ENCODE data around the gene DPP3. TPM values are rescaled to one million over a fixed set of nuclear protein-coding genes. Genes with fewer than 3 reads are reported as not detected.

DPP3 gene
- total RNA-seq, 1 donor from 2014 or later, result 102 TPM

DNA sequence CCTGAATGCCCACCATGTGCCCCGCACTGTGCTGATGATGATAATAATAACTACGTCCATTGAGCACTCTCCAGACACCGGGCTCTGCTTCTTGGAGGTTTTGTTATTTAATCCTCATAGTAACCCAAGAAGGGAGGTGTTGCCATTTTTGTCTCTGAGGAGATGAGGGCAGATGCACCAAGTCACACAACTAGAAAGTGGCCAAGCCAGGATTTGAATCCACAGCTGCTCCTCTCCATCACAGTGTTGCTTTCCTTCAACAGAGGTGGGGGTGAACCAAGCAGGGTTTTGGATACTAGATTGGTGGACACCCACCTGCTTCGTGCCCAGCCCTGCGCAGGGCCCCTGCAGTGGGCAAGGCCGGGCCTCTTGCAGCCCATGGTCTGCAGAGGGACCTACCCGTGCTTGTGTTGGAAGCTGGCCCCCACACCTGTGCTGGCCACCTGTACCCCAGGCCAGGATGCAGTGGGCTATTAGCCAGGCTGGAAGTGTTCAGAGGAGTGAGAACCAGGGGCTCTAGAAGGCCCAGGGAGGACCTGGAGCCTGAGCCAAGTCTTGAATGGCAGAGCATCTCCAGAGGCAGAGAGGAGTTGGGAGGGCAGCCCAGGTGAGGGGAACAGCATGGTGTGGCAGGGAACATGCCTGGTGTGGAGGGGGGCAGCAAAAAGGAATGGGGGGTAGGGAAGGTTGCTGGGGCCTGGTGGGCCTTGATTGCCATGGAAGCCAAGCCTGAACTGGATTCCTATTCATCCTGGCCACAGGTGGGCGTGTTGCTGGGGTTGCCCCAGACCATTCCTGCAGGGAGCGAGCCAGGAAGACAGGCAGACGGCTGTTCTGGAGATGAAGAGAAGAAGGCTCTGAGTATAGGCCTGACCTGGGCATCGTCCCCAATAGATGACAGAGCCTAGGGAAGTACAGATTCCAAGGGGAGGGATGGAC, 2.7 kb upstream of the DPP3 start:
- H3K4me3 Mint-ChIP-seq, result peak overlapping the region; percentile 68
- no peaks in the 10 kb centered on the region for H3K9me3 Mint-ChIP-seq

DNA sequence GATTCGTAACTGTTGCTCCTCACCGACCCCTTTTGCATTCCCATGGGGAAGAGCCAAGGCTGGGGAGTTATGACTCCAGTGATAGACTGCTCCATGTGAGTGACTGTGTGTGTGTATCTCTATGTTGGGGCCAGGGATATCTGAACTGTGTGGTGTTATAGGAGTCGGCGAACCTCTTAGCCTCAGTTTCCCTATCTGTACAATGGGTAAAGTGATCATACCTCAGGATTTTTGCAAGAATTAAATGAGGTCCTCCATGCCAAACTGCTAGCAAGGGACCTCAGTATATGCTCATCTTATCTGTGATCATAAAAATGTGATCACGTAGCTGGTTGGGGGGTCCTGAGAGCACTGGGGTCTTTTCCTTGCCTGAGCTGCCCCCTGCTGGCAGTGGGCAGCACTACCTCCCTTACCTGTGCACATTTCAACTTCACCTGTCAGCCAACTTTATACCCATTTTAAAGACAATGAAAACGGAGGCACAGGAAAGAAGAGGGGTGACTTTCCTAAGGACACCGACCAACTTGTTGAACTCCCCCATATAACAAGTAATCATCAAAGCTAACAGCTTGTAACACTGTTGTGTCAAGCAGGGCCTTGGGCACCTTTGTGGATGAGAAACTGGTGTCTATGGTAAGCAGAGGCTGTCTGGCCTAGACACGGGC, 1.4 kb upstream of the DPP3 start:
- DNase-seq (ENCODE audit: low spot score), result no peak
- H3K4me1 Mint-ChIP-seq (ENCODE audit: low read depth), result peaks cover 39% of the 10 kb centered on the region
- peak overlapping the region; percentile 89 for H3K4me3 Mint-ChIP-seq
- H3K36me3 Mint-ChIP-seq (ENCODE audit: low read depth), result peaks cover 4% of the 10 kb centered on the region
- H3K27me3 Mint-ChIP-seq (ENCODE audit: insufficient read depth), result no peaks in the 10 kb centered on the region
- peak overlapping the region; percentile 72 for H3K27ac Mint-ChIP-seq
- H3K9me3 Mint-ChIP-seq, result no peaks in the 10 kb centered on the region
- intact Hi-C loops (cut with micrococcal nuclease), result no loop called here

More for the DNA sequence above, 2.7 kb upstream of the DPP3 start:
- Mint-ChIP-seq H3K36me3 (ENCODE audit: low read depth) (peaks cover 4% of the 10 kb centered on the region), H3K4me1 (ENCODE audit: low read depth) (peaks cover 37% of the 10 kb centered on the region), H3K27me3 (ENCODE audit: insufficient read depth) (no peaks in the 10 kb centered on the region), H3K27ac (no peak overlapping the region)
- DNase-seq (ENCODE audit: low spot score), result no peak
- intact Hi-C loops (cut with micrococcal nuclease), result no loop called here

DNA sequence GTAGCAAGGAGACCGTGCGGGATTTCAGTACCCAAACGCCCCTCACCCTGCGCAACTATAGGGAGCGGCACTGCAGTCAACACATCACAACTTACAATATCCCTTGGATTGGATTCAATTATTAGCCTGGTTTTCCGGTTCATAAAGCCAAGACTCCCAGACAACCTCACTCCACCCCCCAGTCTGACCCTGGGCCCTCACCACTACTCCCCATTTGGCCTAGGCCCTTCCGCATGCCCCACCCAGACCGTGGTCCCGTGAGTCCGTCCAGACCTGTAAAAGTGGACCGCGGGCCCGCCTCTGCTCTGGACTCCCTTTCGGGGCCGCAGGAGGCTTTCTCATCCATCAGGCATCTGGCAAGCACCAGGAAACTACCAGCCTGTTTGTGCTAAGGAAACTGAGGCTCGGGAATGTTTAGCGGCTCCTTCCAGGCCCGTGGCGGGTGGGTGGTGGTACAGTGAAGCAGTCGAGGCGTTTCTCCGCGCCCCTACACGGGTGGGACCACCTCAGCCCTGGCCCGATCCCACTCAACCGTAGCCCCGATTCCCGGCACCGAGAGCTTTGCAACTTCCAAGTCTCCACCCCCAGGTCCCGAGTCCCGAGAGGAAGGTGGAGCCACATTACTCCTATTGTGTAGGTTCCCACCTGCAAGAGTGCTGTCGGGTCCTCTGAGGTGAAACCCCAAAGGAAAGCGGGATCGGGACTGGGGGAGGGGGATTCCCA, 679 bp upstream of the DPP3 start:
- peak overlapping the region; percentile 72 for H3K27ac Mint-ChIP-seq
- H3K36me3 Mint-ChIP-seq (ENCODE audit: low read depth), result peaks cover 4% of the 10 kb centered on the region
- H3K4me1 Mint-ChIP-seq (ENCODE audit: low read depth), result peaks cover 40% of the 10 kb centered on the region
- intact Hi-C loops (cut with micrococcal nuclease), result loop anchor here (1.0 to 2.0 kb wide), 8 partner anchors 13 to 479 kb away; partner anchors contain the start of genes ACTN3, BBS1, PC and PELI3
- no peaks in the 10 kb centered on the region for H3K9me3 Mint-ChIP-seq
- no peak for DNase-seq (ENCODE audit: low spot score)
- no peaks in the 10 kb centered on the region for H3K27me3 Mint-ChIP-seq (ENCODE audit: insufficient read depth)
- peak overlapping the region; percentile 89 for H3K4me3 Mint-ChIP-seq

DNA sequence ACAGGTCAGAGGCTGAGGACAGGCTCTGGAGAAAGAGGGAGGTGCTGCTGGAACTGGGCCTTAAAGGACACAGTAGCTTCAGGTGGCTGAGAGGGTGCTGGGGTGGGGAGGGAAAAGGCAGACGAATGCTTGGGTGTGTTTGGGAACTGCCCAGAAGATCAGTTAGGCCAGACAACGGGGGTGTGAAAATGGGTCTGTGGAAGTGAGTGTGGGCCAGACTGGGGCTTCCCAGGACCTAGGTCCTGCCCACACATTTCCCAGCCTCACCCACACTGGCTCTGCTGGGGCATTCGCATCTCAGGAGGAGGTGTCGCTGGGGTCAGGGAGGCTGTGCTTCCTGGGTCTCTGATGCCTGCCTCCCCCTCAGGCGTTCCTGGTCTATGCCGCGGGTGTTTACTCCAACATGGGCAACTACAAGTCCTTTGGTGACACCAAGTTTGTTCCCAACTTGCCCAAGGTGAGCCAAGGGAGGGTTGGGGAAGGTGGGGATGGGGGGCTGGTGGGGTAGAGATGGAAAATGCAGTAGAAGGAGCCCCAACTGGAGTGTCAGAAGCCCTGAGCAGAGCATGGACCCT, 4.7 kb downstream of the DPP3 start:
- peaks cover 14% of the 10 kb centered on the region for H3K36me3 Mint-ChIP-seq (ENCODE audit: low read depth)
- no peaks in the 10 kb centered on the region for H3K27me3 Mint-ChIP-seq (ENCODE audit: insufficient read depth)
- H3K4me1 Mint-ChIP-seq (ENCODE audit: low read depth), result peaks cover 18% of the 10 kb centered on the region
- intact Hi-C loops (cut with micrococcal nuclease), result no loop called here
- no peaks in the 10 kb centered on the region for H3K9me3 Mint-ChIP-seq
- H3K4me3 Mint-ChIP-seq, result no peak overlapping the region
- no peak overlapping the region for H3K27ac Mint-ChIP-seq
- no peak for DNase-seq (ENCODE audit: low spot score)

DNA sequence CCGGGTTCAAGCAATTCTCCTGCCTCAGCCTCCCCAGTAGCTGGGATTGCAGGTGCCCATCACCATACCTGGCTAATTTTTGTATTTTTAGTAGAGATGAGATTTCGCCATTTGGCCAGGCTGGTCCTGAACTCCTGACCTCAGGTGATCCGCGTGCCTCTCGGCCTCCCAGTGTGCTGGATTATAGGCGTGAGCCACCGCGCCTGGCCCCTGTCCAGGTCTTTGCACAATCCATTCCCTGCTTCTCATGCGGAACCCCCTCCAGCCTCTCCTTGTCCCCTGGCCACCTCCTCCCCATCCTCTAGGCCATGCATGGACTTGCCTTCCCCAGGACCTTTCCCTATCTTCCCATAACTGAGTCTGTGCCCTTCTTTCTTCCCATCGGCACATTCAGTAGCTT, 8.7 kb downstream of the DPP3 start:
- Mint-ChIP-seq H3K36me3 (ENCODE audit: low read depth) (peaks cover 19% of the 10 kb centered on the region), H3K4me3 (no peak overlapping the region), H3K9me3 (no peaks in the 10 kb centered on the region), H3K4me1 (ENCODE audit: low read depth) (peaks cover 5% of the 10 kb centered on the region), H3K27me3 (ENCODE audit: insufficient read depth) (no peaks in the 10 kb centered on the region), H3K27ac (no peak overlapping the region)
- no peak for DNase-seq (ENCODE audit: low spot score)
- intact Hi-C loops (cut with micrococcal nuclease), result no loop called here

DNA sequence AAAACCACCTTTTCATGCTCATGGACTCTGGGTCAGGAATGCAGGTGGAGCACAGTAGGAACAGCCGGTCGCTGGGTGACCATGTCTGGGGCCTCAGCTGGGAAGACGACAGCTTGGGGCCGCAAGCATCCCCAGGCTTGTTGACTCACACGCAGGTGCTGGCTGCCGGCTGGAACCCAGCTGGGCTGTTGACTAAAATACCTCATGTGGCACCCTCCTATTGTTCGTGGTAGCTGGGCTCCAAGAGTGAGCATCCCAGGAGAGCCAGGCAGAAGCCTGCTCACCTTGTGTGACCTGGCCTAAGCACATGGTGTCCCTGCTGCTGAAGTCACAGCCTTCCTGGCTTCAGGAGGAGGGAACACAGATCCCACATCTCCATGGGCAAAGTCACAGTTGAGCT, 9.4 kb downstream of the DPP3 start:
- DNase-seq (ENCODE audit: low spot score), result no peak
- H3K9me3 Mint-ChIP-seq, result no peaks in the 10 kb centered on the region
- H3K4me1 Mint-ChIP-seq (ENCODE audit: low read depth), result peaks cover 4% of the 10 kb centered on the region
- no peak overlapping the region for H3K4me3 Mint-ChIP-seq
- no peak overlapping the region for H3K27ac Mint-ChIP-seq
- intact Hi-C loops (cut with micrococcal nuclease), result no loop called here
- peaks cover 21% of the 10 kb centered on the region for H3K36me3 Mint-ChIP-seq (ENCODE audit: low read depth)
- no peaks in the 10 kb centered on the region for H3K27me3 Mint-ChIP-seq (ENCODE audit: insufficient read depth)

DNA sequence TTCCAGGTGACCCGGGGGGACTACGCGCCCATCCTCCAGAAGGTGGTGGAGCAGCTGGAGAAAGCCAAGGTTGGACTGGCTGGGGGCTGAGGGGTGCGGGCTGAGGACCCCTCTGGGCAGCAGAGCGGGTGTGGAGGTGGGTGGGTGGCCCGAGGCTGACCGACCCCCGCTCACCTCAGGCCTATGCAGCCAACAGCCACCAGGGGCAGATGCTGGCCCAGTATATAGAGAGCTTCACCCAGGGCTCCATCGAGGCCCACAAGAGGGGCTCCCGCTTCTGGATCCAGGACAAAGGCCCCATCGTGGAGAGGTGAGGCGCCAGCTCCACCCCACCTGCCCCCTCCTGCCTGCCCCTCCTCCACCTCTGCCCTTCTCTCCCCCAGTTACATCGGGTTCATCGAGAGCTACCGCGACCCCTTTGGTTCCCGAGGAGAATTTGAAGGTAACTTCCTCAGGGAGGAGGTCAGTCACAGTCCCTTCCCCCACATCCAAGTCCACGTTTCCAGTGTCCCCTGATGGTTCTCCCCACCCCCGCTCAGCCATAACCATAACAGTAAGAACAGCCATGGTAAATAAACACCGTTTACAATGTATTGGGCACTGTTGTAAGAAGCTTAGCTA, 11.2 kb downstream of the DPP3 start:
- DNase-seq (ENCODE audit: low spot score), result no peak
- H3K9me3 Mint-ChIP-seq, result no peaks in the 10 kb centered on the region
- no peaks in the 10 kb centered on the region for H3K4me1 Mint-ChIP-seq (ENCODE audit: low read depth)
- no peak overlapping the region for H3K27ac Mint-ChIP-seq
- no peaks in the 10 kb centered on the region for H3K27me3 Mint-ChIP-seq (ENCODE audit: insufficient read depth)
- peaks cover 22% of the 10 kb centered on the region for H3K36me3 Mint-ChIP-seq (ENCODE audit: low read depth)
- intact Hi-C loops (cut with micrococcal nuclease), result no loop called here
- H3K4me3 Mint-ChIP-seq, result no peak overlapping the region

DNA sequence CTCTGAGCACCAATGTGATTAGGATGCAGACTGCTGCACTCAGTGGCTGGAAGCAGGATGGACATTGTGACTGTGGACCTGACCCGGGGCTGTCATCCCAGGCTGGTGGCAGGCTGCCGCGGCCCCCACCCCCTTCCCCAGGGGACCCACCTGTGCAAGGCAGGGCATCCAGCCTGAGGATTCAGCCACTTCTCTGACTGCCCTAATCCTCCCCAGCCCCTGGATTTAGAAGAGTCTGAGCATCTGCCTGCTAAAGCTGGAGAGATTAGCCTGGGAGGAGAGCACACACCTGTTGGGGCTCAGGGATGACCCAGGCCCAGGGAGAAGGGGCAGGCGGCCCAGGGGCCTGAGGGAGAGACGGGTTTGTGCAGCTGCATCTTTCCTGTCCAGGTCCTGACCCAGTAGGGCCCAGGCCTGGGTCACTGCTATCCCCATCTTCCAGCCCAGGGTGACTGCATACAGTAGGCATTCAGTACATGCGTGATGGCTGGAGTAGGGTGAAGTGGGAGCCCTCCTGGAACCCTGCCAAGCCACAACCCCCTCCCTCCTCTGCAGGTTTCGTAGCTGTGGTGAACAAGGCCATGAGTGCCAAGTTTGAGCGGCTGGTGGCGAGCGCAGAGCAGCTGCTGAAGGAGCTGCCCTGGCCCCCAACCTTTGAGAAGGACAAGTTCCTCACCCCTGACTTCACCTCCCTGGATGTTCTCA, 12.1 kb downstream of the DPP3 start:
- Mint-ChIP-seq H3K9me3 (no peaks in the 10 kb centered on the region), H3K27me3 (ENCODE audit: insufficient read depth) (no peaks in the 10 kb centered on the region)

DNA sequence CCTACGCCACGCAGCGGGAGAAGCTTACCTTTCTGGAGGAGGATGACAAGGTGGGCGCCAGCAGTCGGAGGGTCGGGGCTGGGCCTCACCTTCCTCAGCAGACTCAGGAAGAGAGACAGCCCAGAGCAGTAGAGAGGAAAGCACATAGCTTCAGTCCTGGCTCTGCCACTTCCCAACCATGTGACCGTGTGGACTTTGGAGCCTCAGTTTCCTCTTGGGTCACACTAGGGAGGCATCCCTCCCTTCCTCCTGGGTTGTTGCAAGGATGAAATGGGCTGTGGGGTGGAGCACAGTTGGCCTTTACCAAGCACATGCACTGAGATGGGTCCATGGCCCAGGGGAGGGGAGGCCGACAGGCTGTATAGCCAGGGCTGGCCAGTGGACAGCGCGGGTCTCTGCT, 12.9 kb downstream of the DPP3 start:
- Mint-ChIP-seq H3K9me3 (no peaks in the 10 kb centered on the region), H3K4me3 (no peak overlapping the region), H3K4me1 (ENCODE audit: low read depth) (no peaks in the 10 kb centered on the region), H3K27ac (no peak overlapping the region), H3K36me3 (ENCODE audit: low read depth) (peaks cover 21% of the 10 kb centered on the region), H3K27me3 (ENCODE audit: insufficient read depth) (no peaks in the 10 kb centered on the region)
- intact Hi-C loops (cut with micrococcal nuclease), result no loop called here
- no peak for DNase-seq (ENCODE audit: low spot score)

More for the DNA sequence above, 12.1 kb downstream of the DPP3 start:
- Mint-ChIP-seq H3K36me3 (ENCODE audit: low read depth) (peaks cover 24% of the 10 kb centered on the region), H3K4me3 (no peak overlapping the region), H3K4me1 (ENCODE audit: low read depth) (no peaks in the 10 kb centered on the region), H3K27ac (no peak overlapping the region)
- intact Hi-C loops (cut with micrococcal nuclease), result no loop called here
- DNase-seq (ENCODE audit: low spot score), result no peak

DNA sequence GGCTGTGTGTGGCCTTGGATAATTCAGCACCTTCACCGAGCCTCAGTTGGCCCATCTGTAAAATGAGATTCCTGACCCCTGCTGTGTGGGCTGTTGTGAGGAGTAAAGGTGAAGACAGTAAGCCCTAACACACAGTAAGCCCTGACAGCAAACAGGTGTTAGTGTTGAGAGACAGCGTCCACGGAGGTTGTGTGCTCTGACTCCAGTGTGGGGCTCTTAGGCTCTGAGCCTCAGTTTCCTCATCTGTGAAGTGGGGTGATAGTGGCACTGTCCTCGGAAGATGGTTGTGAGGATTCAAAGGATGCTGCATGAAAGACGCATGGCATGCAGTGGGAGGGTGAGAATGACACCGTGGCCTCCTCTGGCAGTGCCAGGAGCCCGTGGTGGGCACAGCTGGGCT, 14.2 kb downstream of the DPP3 start:
- intact Hi-C loops (cut with micrococcal nuclease), result no loop called here
- Mint-ChIP-seq H3K27ac (no peak overlapping the region), H3K4me1 (ENCODE audit: low read depth) (no peaks in the 10 kb centered on the region), H3K4me3 (no peak overlapping the region), H3K9me3 (no peaks in the 10 kb centered on the region), H3K36me3 (ENCODE audit: low read depth) (peaks cover 21% of the 10 kb centered on the region), H3K27me3 (ENCODE audit: insufficient read depth) (no peaks in the 10 kb centered on the region)
- no peak for DNase-seq (ENCODE audit: low spot score)

DNA sequence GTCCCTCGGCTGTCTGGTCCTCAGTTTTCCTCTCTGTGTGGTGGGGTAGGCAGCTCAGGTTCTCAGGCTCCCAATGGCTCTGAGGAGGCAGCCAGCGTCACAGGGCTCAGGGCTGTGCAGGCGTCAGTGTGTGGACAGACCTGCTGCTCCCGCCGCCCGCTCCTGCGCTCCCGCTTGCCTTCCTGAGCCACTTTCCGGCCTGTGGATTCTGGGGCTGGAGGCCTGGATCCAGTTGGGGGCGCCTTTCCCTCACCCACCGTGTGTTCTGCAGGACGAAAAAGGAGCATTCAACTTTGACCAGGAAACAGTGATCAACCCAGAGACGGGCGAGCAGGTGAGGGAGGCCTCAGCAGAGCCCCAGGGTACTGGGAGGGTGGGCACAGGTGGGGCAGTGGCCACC, 14.7 kb downstream of the DPP3 start:
- Mint-ChIP-seq H3K27ac (no peak overlapping the region), H3K4me3 (no peak overlapping the region), H3K27me3 (ENCODE audit: insufficient read depth) (no peaks in the 10 kb centered on the region), H3K4me1 (ENCODE audit: low read depth) (no peaks in the 10 kb centered on the region), H3K9me3 (no peaks in the 10 kb centered on the region), H3K36me3 (ENCODE audit: low read depth) (peaks cover 22% of the 10 kb centered on the region)
- intact Hi-C loops (cut with micrococcal nuclease), result no loop called here
- no peak for DNase-seq (ENCODE audit: low spot score)

DNA sequence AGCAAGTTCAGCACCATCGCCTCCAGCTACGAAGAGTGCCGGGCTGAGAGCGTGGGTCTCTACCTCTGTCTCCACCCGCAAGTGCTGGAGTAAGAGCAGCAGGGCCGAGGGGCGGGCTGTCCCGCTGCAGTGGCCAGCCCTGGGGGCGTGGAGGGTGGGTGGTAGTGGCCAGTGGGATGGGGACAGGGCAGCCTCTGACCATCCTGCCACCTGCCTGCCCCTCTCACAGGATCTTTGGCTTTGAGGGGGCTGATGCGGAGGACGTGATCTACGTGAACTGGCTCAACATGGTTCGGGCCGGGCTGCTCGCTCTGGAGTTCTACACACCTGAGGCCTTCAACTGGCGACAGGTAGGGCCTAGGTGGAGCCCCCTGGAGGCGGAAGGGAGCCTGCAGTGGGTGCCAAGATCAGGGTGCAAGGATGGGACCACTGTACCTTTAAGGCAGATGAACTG, 15.2 kb downstream of the DPP3 start:
- intact Hi-C loops (cut with micrococcal nuclease), result no loop called here
- no peaks in the 10 kb centered on the region for H3K27me3 Mint-ChIP-seq (ENCODE audit: insufficient read depth)
- no peaks in the 10 kb centered on the region for H3K9me3 Mint-ChIP-seq
- no peak overlapping the region for H3K27ac Mint-ChIP-seq
- no peak overlapping the region for H3K4me3 Mint-ChIP-seq
- no peaks in the 10 kb centered on the region for H3K4me1 Mint-ChIP-seq (ENCODE audit: low read depth)
- DNase-seq (ENCODE audit: low spot score), result no peak
- H3K36me3 Mint-ChIP-seq (ENCODE audit: low read depth), result peaks cover 21% of the 10 kb centered on the region

Measured in activated T-helper 1 cell treated with anti-CD3 and anti-CD28 coated beads, Interleukin-12 subunit alpha, Interleukin-12 subunit beta, Interleukin-2, Interleukin-4 antibody, amounts not matched to agents 30 ng/mL and 10 ng/mL and 1 ng/mL, durations not matched to agents 14 hours and 24 hours and 36 hours (primary cell).